Measurements from ENCODE around the gene ADI1.
"Not testable (repeated sequence)": the region's sequence is repeated elsewhere in the genome, so short reads cannot be mapped to it uniquely, and the experiment has no call there.

Gene ADI1

GRCh38 chr2:3529316-3530025 is 10.1 kb upstream of the ADI1 start:
- DNase-seq (ENCODE audit: low read depth): no peak

GRCh38 chr2:3527886-3528785 is 8.8 kb upstream of the ADI1 start:
- no peak for DNase-seq (ENCODE audit: low read depth)

- no peak for DNase-seq (ENCODE audit: low read depth)
These were observed 7.5 kb upstream of the ADI1 start for GRCh38 chr2:3526871-3527270.

- no peak for DNase-seq (ENCODE audit: low read depth)
These were observed 4.3 kb upstream of the ADI1 start for GRCh38 chr2:3523551-3524041.

- DNase-seq (ENCODE audit: low read depth): no peak
These were observed 3.7 kb upstream of the ADI1 start for GRCh38 chr2:3522961-3523421.

- no peak for DNase-seq (ENCODE audit: low read depth)
These were observed 1.3 kb upstream of the ADI1 start for GRCh38 chr2:3520591-3520990.

- DNase-seq (ENCODE audit: low read depth): peak; percentile 98
These were observed 656 bp downstream of the ADI1 start for GRCh38 chr2:3518496-3519254.

- DNase-seq (ENCODE audit: low read depth): no peak
These were observed 1.3 kb downstream of the ADI1 start for GRCh38 chr2:3517948-3518495.

GRCh38 chr2:3516831-3517230 is 2.5 kb downstream of the ADI1 start:
- DNase-seq (ENCODE audit: low read depth): no peak

- not testable (repeated sequence) for DNase-seq (ENCODE audit: low read depth)
These were observed 3.9 kb downstream of the ADI1 start for GRCh38 chr2:3515438-3515837.

- DNase-seq (ENCODE audit: low read depth): no peak
These were observed 6.1 kb downstream of the ADI1 start for GRCh38 chr2:3513026-3513810.

- DNase-seq (ENCODE audit: low read depth): no peak
These were observed 7.2 kb downstream of the ADI1 start for GRCh38 chr2:3512086-3512485.

GRCh38 chr2:3505771-3506170 is 13.6 kb downstream of the ADI1 start:
- DNase-seq (ENCODE audit: low read depth): no peak

- DNase-seq (ENCODE audit: low read depth): no peak
These were observed 14.6 kb downstream of the ADI1 start for GRCh38 chr2:3504741-3505140.

GRCh38 chr2:3503483-3503882 is 15.8 kb downstream of the ADI1 start:
- DNase-seq (ENCODE audit: low read depth): no peak

GRCh38 chr2:3503046-3503445 is 16.3 kb downstream of the ADI1 start:
- no peak for DNase-seq (ENCODE audit: low read depth)

- DNase-seq (ENCODE audit: low read depth): no peak
These were observed 18.9 kb downstream of the ADI1 start for GRCh38 chr2:3500326-3500899.

GRCh38 chr2:3498783-3499394 is 20.4 kb downstream of the ADI1 start:
- no peak for DNase-seq (ENCODE audit: low read depth)

GRCh38 chr2:3496708-3497080 is 22.6 kb downstream of the ADI1 start:
- DNase-seq (ENCODE audit: low read depth): not testable (repeated sequence)

- no peak for DNase-seq (ENCODE audit: low read depth)
These were observed 24.2 kb downstream of the ADI1 start for GRCh38 chr2:3494984-3495666.

Measured in stimulated activated CD4-positive, alpha-beta T cell treated with anti-CD3 and anti-CD28 coated beads, Interleukin-2, amount 100 ng/mL, for 4 hours (primary cell).